GM21360 (cell line): ENCODE results near the gene SNX3.

Experiments
- ATAC-seq: cut with Tn5 transposase; IDR thresholded peaks from one replicate; pipeline ENCODE4 v1.9.1; 2021; ENCODE audit warnings: mild to moderate bottlenecking, moderate library complexity; ENCODE audit not compliant: unreplicated experiment

Gene SNX3

GRCh38 chr6:108209738-108210137 is 51.1 kb downstream of the SNX3 start:
- ATAC-seq, result no peak

- ATAC-seq, result no peak
Measured at GRCh38 chr6:108207013-108207412, 53.8 kb downstream of the SNX3 start.

- no peak for ATAC-seq
Measured at GRCh38 chr6:108203189-108204112, 57.4 kb downstream of the SNX3 start.

- ATAC-seq, result no peak
Measured at GRCh38 chr6:108200631-108201030, 60.2 kb downstream of the SNX3 start.

GRCh38 chr6:108200186-108200585 is 60.7 kb downstream of the SNX3 start:
- ATAC-seq, result no peak

- ATAC-seq, result no peak
Measured at GRCh38 chr6:108198761-108199498, 61.9 kb downstream of the SNX3 start.

- no peak for ATAC-seq
Measured at GRCh38 chr6:108195209-108195608, 65.6 kb downstream of the SNX3 start.

GRCh38 chr6:108194503-108194902 is 66.3 kb downstream of the SNX3 start:
- ATAC-seq, result no peak

GRCh38 chr6:108193835-108194234 is 67.0 kb downstream of the SNX3 start:
- ATAC-seq, result no peak

- no peak for ATAC-seq
Measured at GRCh38 chr6:108193131-108193530, 67.7 kb downstream of the SNX3 start.

- ATAC-seq, result no peak
Measured at GRCh38 chr6:108187519-108187918, 73.3 kb downstream of the SNX3 start.

GRCh38 chr6:108186226-108186625 is 74.6 kb downstream of the SNX3 start:
- no peak for ATAC-seq

GRCh38 chr6:108180776-108181175 is 80.1 kb downstream of the SNX3 start:
- no peak for ATAC-seq

GRCh38 chr6:108180266-108180665 is 80.6 kb downstream of the SNX3 start:
- no peak for ATAC-seq

- ATAC-seq, result no peak
Measured at GRCh38 chr6:108179741-108180140, 81.1 kb downstream of the SNX3 start.

- ATAC-seq, result no peak
Measured at GRCh38 chr6:108176281-108177089, 84.4 kb downstream of the SNX3 start.

GRCh38 chr6:108175592-108176279 is 85.1 kb downstream of the SNX3 start:
- ATAC-seq, result no peak

- no peak for ATAC-seq
Measured at GRCh38 chr6:108175176-108175591, 85.7 kb downstream of the SNX3 start.

- no peak for ATAC-seq
Measured at GRCh38 chr6:108174371-108175175, 86.3 kb downstream of the SNX3 start.
